ENCODE data around the gene TMEM178A. TPM values are rescaled to one million over a fixed set of nuclear protein-coding genes. Genes with fewer than 3 reads are reported as not detected.

TMEM178A gene
- total and polyA plus RNA-seq, 4 donors = 1.4 to 4.8 (median 3.2) TPM

DNA sequence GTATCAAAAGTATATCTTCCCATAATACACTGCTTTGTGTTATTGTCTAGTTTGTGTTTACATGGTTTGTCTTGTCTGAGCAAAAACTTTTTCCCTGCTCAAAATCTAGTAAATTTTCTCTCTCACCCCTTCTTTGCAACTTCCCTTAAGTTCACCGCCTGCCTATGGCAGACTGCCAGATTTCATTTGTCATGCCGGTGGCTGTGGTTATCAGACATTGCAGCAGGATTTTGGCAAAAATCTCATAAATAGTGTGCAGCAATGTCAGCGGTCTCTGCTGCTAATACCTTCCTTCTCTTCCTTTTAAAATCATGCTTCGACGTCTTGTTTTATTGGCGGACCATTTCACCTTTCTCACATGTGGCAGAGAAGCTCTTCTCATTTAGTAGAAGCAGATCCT is 45.6 kb upstream of the TMEM178A start:
- TF ChIP-seq, protein P1, sequence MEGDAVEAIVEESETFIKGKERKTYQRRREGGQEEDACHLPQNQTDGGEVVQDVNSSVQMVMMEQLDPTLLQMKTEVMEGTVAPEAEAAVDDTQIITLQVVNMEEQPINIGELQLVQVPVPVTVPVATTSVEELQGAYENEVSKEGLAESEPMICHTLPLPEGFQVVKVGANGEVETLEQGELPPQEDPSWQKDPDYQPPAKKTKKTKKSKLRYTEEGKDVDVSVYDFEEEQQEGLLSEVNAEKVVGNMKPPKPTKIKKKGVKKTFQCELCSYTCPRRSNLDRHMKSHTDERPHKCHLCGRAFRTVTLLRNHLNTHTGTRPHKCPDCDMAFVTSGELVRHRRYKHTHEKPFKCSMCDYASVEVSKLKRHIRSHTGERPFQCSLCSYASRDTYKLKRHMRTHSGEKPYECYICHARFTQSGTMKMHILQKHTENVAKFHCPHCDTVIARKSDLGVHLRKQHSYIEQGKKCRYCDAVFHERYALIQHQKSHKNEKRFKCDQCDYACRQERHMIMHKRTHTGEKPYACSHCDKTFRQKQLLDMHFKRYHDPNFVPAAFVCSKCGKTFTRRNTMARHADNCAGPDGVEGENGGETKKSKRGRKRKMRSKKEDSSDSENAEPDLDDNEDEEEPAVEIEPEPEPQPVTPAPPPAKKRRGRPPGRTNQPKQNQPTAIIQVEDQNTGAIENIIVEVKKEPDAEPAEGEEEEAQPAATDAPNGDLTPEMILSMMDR (IDR thresholded peaks at IDR 0.05; ENCODE audit: control extremely low read depth, extremely low read depth) = no peak
- Histone ChIP-seq H3K27me3 (ENCODE audit: control insufficient read depth in 3 of 3, insufficient read depth in 3 of 3, low read length in 2 of 3) (no peaks in the 10 kb centered on the region), H3K9me3 (ENCODE audit: control insufficient read depth in 4 of 4, insufficient read depth in 3 of 4, low read length in 3 of 4) (no peaks in the 10 kb centered on the region), H3K4me3 (no peak overlapping the region), H3K9ac (ENCODE audit: insufficient read depth in 1 of 2, low read length in 2 of 2) (no peak overlapping the region), H3K36me3 (ENCODE audit: control insufficient read depth in 4 of 4, insufficient read depth in 4 of 4, low read length in 4 of 4) (no peaks in the 10 kb centered on the region), H3K4me1 (ENCODE audit: control insufficient read depth in 5 of 5, insufficient read depth in 5 of 5, low read length in 5 of 5) (peaks cover 0 to 63% (median 9%) of the 10 kb centered on the region in 5 donors), H3K27ac (ENCODE audit: low read depth in 1 of 2, low read length in 1 of 2) (no peak overlapping the region)
- DNase-seq (peak; percentile 70 to 89 (median 82)), ATAC-seq (ENCODE audit: insufficient read depth, low FRiP score) (no peak)
- 6 to 18% methylated on average over 6 of the region's 6 CpGs for WGBS, 2 donors

DNA sequence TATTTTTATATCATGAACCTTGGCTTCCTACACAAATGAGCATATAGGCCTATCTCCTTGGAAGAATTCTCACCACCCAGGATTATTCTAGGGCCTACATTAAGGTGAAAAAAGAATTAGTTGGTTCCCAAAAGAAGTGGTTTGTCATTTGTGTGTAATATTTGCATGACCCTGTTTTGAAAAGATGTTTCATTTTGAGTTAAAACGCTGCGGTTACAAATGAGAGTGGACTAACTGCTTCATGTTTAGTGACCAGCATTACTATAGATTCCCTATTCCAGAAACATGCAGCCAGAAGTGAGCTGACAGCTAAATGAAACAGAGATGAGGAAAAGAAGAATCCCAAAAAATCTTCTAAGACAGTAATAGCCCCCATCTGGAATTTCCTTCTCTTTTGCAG is 44.1 kb upstream of the TMEM178A start:
- ATAC-seq (ENCODE audit: insufficient read depth, low FRiP score) = no peak
- H3K4me1 ChIP-seq (ENCODE audit: control insufficient read depth in 5 of 5, insufficient read depth in 5 of 5, low read length in 5 of 5) = peaks cover 0 to 75% (median 14%) of the 10 kb centered on the region in 5 donors
- H3K27ac ChIP-seq (ENCODE audit: low read depth in 1 of 2, low read length in 1 of 2) = no peak overlapping the region
- H3K9ac ChIP-seq (ENCODE audit: insufficient read depth in 1 of 2, low read length in 2 of 2) = no peak overlapping the region
- no peak overlapping the region for H3K4me3 ChIP-seq
- no peaks in the 10 kb centered on the region for H3K36me3 ChIP-seq (ENCODE audit: control insufficient read depth in 4 of 4, insufficient read depth in 4 of 4, low read length in 4 of 4)
- no peaks in the 10 kb centered on the region for H3K27me3 ChIP-seq (ENCODE audit: control insufficient read depth in 3 of 3, insufficient read depth in 3 of 3, low read length in 2 of 3)
- no peak for DNase-seq
- TF ChIP-seq, protein P1 (IDR thresholded peaks at IDR 0.05; ENCODE audit: control extremely low read depth, extremely low read depth) = no peak
- H3K9me3 ChIP-seq (ENCODE audit: control insufficient read depth in 4 of 4, insufficient read depth in 3 of 4, low read length in 3 of 4) = no peaks in the 10 kb centered on the region
- 92 to 93% methylated on average over 2 of the region's 2 CpGs for WGBS, 2 donors

DNA sequence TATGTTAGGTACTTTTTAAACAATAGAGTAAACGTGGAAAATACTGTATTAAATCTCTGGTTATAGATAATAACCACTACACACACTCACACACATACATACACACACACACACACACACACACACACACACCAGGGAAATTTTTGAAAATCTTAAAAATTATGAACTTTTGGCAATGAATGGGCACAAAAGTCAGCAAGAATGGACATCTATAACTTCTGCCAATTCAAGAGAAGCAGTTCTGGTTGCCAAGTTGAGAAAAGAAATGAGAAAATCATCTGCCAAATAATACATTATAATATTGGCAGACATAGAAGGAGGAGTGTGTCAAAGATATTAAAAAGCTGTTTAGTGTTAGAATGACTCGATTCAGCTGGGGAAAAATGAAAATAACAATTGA is 42.9 kb upstream of the TMEM178A start:
- H3K4me3 ChIP-seq = no peak overlapping the region
- TF ChIP-seq, protein P1 (IDR thresholded peaks at IDR 0.05; ENCODE audit: control extremely low read depth, extremely low read depth) = no peak
- no peaks in the 10 kb centered on the region for H3K27me3 ChIP-seq (ENCODE audit: control insufficient read depth in 3 of 3, insufficient read depth in 3 of 3, low read length in 2 of 3)
- H3K9me3 ChIP-seq (ENCODE audit: control insufficient read depth in 4 of 4, insufficient read depth in 3 of 4, low read length in 3 of 4) = no peaks in the 10 kb centered on the region
- H3K27ac ChIP-seq (ENCODE audit: low read depth in 1 of 2, low read length in 1 of 2) = no peak overlapping the region
- H3K4me1 ChIP-seq (ENCODE audit: control insufficient read depth in 5 of 5, insufficient read depth in 5 of 5, low read length in 5 of 5) = peaks cover 0 to 75% (median 14%) of the 10 kb centered on the region in 5 donors
- DNase-seq (peak; percentile 18 to 83 (median 81)), ATAC-seq (ENCODE audit: insufficient read depth, low FRiP score) (no peak)
- 57 to 84% methylated on average over 2 of the region's 2 CpGs for WGBS, 2 donors
- H3K36me3 ChIP-seq (ENCODE audit: control insufficient read depth in 4 of 4, insufficient read depth in 4 of 4, low read length in 4 of 4) = no peaks in the 10 kb centered on the region
- no peak overlapping the region for H3K9ac ChIP-seq (ENCODE audit: insufficient read depth in 1 of 2, low read length in 2 of 2)

- Histone ChIP-seq H3K36me3 (ENCODE audit: control insufficient read depth in 4 of 4, insufficient read depth in 4 of 4, low read length in 4 of 4) (no peaks in the 10 kb centered on the region), H3K27ac (ENCODE audit: low read depth in 1 of 2, low read length in 1 of 2) (no peak overlapping the region), H3K4me1 (ENCODE audit: control insufficient read depth in 5 of 5, insufficient read depth in 5 of 5, low read length in 5 of 5) (peaks cover 0 to 67% (median 14%) of the 10 kb centered on the region in 5 donors), H3K9me3 (ENCODE audit: control insufficient read depth in 4 of 4, insufficient read depth in 3 of 4, low read length in 3 of 4) (no peaks in the 10 kb centered on the region), H3K4me3 (no peak overlapping the region), H3K9ac (ENCODE audit: insufficient read depth in 1 of 2, low read length in 2 of 2) (no peak overlapping the region), H3K27me3 (ENCODE audit: control insufficient read depth in 3 of 3, insufficient read depth in 3 of 3, low read length in 2 of 3) (no peaks in the 10 kb centered on the region)
- TF ChIP-seq, protein P1 (IDR thresholded peaks at IDR 0.05; ENCODE audit: control extremely low read depth, extremely low read depth) = no peak
- peak; percentile 29 to 51 (median 47) for DNase-seq
- WGBS, 2 donors = 67 to 83% methylated on average over 5 of the region's 5 CpGs
- ATAC-seq (ENCODE audit: insufficient read depth, low FRiP score) = no peak
These were observed 41.8 kb upstream of the TMEM178A start for GRCh38 chr2:39623917-39624316.
